ENCODE measurements around the gene RTEL1.

DNA sequence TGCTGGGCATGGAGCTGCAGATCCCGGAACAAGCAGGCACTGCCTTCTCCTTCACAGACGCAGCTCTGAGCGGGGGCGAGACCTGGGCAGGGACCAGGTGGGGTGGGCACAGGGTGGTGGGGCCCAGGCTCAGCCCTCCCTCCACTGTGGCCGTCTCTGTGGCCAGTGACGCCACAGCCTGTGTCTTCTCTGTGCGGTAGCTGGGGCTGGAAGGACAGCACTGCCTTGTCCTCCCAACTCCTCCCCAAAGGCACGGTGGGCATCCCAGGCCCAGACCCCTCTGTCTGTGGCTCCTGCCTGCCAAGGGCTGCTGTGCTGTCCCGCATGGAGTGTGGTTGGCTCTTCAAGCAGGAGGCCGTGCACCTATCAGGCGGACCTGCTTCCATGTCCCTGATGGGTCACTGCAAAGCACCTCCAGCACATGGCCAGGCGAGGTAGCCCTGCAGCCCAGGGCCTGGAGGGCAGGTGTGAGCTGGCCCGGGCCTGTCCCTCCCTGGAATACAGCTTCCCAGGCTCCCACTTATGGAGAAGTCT is 23.6 kb downstream of the RTEL1 start:
- TF ChIP-seq POLR2A (IDR thresholded peaks at IDR 0.05; ENCODE audit: low read length) (no peak), GATA1 (IDR thresholded peaks at IDR 0.05; ENCODE audit: low read depth, low read length) (no peak)

All from erythroblast (primary cell).